ENCODE data around the gene ADGRV1.

The ADGRV1 gene

DNA sequence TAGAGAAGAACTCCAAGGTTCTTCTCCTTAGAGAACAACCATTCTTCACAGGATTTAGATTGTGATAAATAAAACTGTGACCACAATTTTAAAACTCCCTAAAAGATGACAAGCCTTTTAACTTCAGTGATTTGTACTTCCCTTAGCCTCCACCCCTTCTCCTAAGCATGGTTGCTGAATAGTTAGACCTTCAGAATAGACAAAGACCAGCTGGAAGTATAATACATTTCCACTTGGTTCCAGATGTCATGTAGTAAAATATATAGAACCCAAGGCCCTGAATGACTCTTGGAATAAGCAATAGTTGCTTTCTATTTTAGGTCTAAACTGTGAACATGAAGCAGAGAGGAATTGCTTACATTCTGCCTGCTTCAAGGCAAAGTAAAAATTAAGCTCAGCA is 615.8 kb downstream of the ADGRV1 start:
- Histone ChIP-seq H3K9me3 (ENCODE audit: control insufficient read depth, insufficient read depth, low read length) (no peaks in the 10 kb centered on the region), H3K4me3 (ENCODE audit: low read length) (no peak overlapping the region), H3K36me3 (ENCODE audit: control insufficient read depth, low read length) (no peaks in the 10 kb centered on the region), H3K27me3 (ENCODE audit: control insufficient read depth, low read length) (peaks cover 5% of the 10 kb centered on the region; the same call in 1 of the 2 replicates), H3K9me2 (replicated peaks; ENCODE audit: control insufficient read depth, low read length) (no peaks in the 10 kb centered on the region), H3F3A (ENCODE audit: control insufficient read depth, insufficient read depth) (no peaks in the 10 kb centered on the region), H3K79me2 (ENCODE audit: control insufficient read depth, low read length) (no peaks in the 10 kb centered on the region), H3K4me1 (ENCODE audit: control insufficient read depth, low read length) (0 out of 2 replicates have a peak, but pooled peaks cover 6% of the 10 kb centered on the region), H3K27ac (ENCODE audit: low read depth, low read length) (no peak overlapping the region), H3K4me2 (ENCODE audit: low read length) (no peak overlapping the region), H4K20me1 (ENCODE audit: control insufficient read depth, insufficient read depth, low read depth, low read length) (no peaks in the 10 kb centered on the region)
- no peak for TF ChIP-seq CTCF (IDR thresholded peaks at IDR 0.05; ENCODE audit: low read depth, low read length, poor library complexity, severe bottlenecking)
- TF ChIP-seq EZH2phosphoT487 (IDR thresholded peaks at IDR 0.05; ENCODE audit: borderline replicate concordance, low read length): no peak

- Histone ChIP-seq H3K27me3 (ENCODE audit: control insufficient read depth, low read length) (peaks cover 5% of the 10 kb centered on the region; the same call in 1 of the 2 replicates), H3K4me3 (ENCODE audit: low read length) (no peak overlapping the region), H3K79me2 (ENCODE audit: control insufficient read depth, low read length) (no peaks in the 10 kb centered on the region), H3F3A (ENCODE audit: control insufficient read depth, insufficient read depth) (no peaks in the 10 kb centered on the region), H3K9me2 (replicated peaks; ENCODE audit: control insufficient read depth, low read length) (no peaks in the 10 kb centered on the region), H3K9me3 (ENCODE audit: control insufficient read depth, insufficient read depth, low read length) (no peaks in the 10 kb centered on the region), H4K20me1 (ENCODE audit: control insufficient read depth, insufficient read depth, low read depth, low read length) (no peaks in the 10 kb centered on the region), H3K36me3 (ENCODE audit: control insufficient read depth, low read length) (no peaks in the 10 kb centered on the region), H3K4me1 (ENCODE audit: control insufficient read depth, low read length) (0 out of 2 replicates have a peak, but pooled peaks cover 6% of the 10 kb centered on the region), H3K4me2 (ENCODE audit: low read length) (no peak overlapping the region), H3K27ac (ENCODE audit: low read depth, low read length) (no peak overlapping the region)
- TF ChIP-seq EZH2phosphoT487 (IDR thresholded peaks at IDR 0.05; ENCODE audit: borderline replicate concordance, low read length) (no peak), CTCF (IDR thresholded peaks at IDR 0.05; ENCODE audit: low read depth, low read length, poor library complexity, severe bottlenecking) (no peak)
Measured at GRCh38 chr5:91175708-91176107, 617.1 kb downstream of the ADGRV1 start.

GRCh38 chr5:91176288-91177016 is 617.9 kb downstream of the ADGRV1 start:
- Histone ChIP-seq H3K27ac (ENCODE audit: low read depth, low read length) (no peak overlapping the region), H3K79me2 (ENCODE audit: control insufficient read depth, low read length) (no peaks in the 10 kb centered on the region), H3K36me3 (ENCODE audit: control insufficient read depth, low read length) (no peaks in the 10 kb centered on the region), H4K20me1 (ENCODE audit: control insufficient read depth, insufficient read depth, low read depth, low read length) (no peaks in the 10 kb centered on the region), H3K4me3 (ENCODE audit: low read length) (no peak overlapping the region), H3K27me3 (ENCODE audit: control insufficient read depth, low read length) (peaks cover 5% of the 10 kb centered on the region; the same call in 1 of the 2 replicates), H3K9me2 (replicated peaks; ENCODE audit: control insufficient read depth, low read length) (no peaks in the 10 kb centered on the region), H3K4me2 (ENCODE audit: low read length) (no peak overlapping the region), H3K4me1 (ENCODE audit: control insufficient read depth, low read length) (0 out of 2 replicates have a peak, but pooled peaks cover 6% of the 10 kb centered on the region), H3F3A (ENCODE audit: control insufficient read depth, insufficient read depth) (no peaks in the 10 kb centered on the region), H3K9me3 (ENCODE audit: control insufficient read depth, insufficient read depth, low read length) (no peaks in the 10 kb centered on the region)
- TF ChIP-seq EZH2phosphoT487 (IDR thresholded peaks at IDR 0.05; ENCODE audit: borderline replicate concordance, low read length) (no peak), CTCF (IDR thresholded peaks at IDR 0.05; ENCODE audit: low read depth, low read length, poor library complexity, severe bottlenecking) (no peak)

Data from DOHH2 (cell line).